Fibroblast of gingiva (primary cell): Measurements from ENCODE around the gene NOP56.

Experiments
- DNase-seq: peaks from one replicate; pipeline ENCODE4 v3.0.0-alpha.2; 2011; ENCODE audit warnings: low read depth

Gene NOP56

DNA sequence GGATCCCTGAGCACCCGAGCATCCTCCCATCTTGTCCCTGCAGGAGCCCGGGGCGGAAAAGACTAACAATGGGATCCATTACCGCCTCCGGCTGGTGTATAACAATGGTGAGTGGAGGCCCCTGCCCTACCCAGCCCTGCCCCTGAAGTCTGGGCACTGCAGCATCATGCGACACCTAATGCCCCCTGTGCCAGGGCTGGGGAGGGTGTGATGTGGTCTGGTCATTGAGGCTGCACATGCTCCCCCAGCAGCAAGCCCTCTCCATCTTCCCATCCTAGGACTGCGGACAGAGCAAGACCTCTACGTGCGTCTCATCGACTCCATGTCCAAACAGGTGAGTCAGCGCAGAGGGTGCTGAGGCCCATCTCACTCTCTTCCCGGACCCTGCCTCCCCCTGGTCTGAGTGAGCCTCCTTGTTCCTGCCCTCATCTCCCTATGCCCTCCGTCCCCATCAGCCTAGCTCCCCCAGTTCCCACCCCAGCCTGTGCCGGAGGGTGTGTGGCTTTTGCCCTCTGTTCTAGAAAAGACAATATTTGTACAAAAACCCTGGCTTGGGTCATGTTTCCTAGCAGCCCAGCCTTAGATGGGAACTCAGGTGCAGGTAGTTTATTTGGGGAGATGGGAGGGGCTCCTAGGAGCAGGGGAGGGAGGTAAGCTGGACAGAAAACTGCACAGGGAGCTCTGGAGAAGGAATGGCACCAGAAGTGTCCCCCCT, 53.7 kb downstream of the NOP56 start:
- DNase-seq, result no peak

DNA sequence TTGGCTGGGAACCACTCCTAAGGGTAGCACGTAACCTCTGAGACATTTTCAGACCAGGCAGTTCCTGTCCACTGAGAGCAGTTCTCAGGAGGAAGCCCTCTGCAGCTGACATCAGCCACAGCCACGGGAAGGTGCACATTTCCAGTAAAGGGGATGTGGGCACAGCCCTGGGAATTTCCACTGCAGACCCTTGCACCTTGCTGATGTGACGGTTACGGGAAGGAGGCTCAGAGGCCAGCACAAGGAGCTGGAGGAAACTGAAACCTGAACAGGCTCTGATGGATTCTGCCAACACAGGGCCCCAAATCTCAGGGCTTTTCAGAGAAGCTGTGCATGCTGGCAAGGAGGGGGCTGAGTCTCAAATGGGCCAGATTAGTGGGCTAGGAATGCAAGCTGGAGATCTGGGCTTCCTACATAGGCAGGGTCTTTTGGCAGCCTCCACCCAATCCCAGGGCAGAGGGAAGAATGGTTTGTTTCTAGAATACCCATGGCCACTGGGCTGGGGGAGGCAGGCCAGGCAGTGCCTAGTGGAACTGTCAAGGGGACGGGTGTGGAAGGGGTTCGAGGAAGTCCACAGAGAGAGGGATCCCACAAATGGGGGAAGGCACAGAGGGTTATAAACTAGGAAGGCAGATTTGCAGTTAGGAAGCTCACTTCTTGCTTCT, 54.4 kb downstream of the NOP56 start:
- DNase-seq, result no peak

DNA sequence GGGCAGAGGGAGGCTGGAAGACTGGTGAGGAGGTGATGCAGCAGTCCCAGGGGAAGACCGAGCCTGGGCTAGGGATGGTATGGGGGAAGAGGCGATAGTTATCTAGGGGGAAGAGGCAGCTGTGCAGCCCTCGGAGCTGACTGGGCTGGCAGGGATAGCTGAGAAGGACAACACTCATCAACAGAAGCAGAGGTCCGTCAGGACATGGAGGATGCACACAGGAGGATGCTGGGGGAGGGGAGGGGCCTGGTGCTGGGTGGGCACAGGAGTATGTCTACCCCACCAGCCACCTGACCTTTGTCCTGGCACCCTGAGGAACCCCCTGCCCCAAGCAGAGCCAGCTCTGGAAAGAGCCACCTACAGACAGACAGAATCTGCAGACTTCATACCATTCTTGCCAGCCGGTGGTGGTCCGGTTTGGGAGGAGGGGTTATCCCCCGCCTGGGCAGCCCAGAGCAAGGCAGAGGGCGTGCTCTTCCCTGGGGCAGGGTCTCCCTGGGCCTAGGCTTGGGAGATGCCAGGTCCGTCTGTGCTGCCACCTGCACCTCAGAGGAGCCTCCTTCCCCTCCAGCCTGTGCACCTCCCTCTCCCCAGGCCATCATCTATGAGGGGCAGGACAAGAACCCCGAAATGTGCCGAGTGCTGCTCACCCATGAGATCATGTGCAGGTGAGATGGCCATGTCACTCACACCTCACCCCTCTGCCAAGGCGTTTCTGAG, 55.1 kb downstream of the NOP56 start:
- no peak for DNase-seq
